Measurements from ENCODE around the gene TCF7.

DNA sequence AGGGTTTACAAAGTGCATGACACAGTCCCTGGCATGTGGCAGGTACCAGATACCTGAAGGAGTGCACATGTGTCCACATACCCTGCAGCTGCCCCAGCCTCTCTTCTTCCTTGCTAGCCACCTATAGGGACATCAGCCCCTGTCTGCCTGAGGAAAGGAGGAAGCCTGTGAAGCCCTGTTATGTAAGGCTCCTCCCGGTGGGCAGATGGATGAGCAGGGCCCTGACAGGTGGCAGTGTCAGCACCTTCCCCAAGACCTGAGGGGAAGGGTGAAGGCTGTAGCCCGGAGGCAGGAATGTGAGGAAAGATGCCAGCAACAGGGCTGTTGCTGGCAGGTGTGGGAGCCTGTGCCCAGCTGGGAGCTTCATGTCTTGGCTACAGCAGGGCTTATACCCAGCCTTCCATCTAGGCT, 21.7 kb downstream of the TCF7 start:
- TF ChIP-seq ZNF101 (CRISPR knock-in tag; IDR thresholded peaks at IDR 0.05; ENCODE audit: borderline replicate concordance, low read depth) = no peak
- no peak for TF ChIP-seq JUN (CRISPR knock-in tag; IDR thresholded peaks at IDR 0.05)
- TF ChIP-seq NFYB (CRISPR knock-in tag; IDR thresholded peaks at IDR 0.05) = no peak
- TF ChIP-seq, protein P1, sequence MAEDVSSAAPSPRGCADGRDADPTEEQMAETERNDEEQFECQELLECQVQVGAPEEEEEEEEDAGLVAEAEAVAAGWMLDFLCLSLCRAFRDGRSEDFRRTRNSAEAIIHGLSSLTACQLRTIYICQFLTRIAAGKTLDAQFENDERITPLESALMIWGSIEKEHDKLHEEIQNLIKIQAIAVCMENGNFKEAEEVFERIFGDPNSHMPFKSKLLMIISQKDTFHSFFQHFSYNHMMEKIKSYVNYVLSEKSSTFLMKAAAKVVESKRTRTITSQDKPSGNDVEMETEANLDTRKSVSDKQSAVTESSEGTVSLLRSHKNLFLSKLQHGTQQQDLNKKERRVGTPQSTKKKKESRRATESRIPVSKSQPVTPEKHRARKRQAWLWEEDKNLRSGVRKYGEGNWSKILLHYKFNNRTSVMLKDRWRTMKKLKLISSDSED (CRISPR knock-in tag; IDR thresholded peaks at IDR 0.05) = no peak
- no peak for TF ChIP-seq POLR2AphosphoS2 (IDR thresholded peaks at IDR 0.05; ENCODE audit: low read depth, low read length)
- TF ChIP-seq ZNF558 (CRISPR knock-in tag; IDR thresholded peaks at IDR 0.05; ENCODE audit: borderline replicate concordance) = no peak
- TF ChIP-seq CCDC6 (CRISPR knock-in tag; IDR thresholded peaks at IDR 0.05) = no peak
- TF ChIP-seq, protein P2, sequence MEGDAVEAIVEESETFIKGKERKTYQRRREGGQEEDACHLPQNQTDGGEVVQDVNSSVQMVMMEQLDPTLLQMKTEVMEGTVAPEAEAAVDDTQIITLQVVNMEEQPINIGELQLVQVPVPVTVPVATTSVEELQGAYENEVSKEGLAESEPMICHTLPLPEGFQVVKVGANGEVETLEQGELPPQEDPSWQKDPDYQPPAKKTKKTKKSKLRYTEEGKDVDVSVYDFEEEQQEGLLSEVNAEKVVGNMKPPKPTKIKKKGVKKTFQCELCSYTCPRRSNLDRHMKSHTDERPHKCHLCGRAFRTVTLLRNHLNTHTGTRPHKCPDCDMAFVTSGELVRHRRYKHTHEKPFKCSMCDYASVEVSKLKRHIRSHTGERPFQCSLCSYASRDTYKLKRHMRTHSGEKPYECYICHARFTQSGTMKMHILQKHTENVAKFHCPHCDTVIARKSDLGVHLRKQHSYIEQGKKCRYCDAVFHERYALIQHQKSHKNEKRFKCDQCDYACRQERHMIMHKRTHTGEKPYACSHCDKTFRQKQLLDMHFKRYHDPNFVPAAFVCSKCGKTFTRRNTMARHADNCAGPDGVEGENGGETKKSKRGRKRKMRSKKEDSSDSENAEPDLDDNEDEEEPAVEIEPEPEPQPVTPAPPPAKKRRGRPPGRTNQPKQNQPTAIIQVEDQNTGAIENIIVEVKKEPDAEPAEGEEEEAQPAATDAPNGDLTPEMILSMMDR (CRISPR knock-in tag; IDR thresholded peaks at IDR 0.05) = no peak

Data from HepG2 (cell line).